ENCODE results near the gene TMEM187.

DNA sequence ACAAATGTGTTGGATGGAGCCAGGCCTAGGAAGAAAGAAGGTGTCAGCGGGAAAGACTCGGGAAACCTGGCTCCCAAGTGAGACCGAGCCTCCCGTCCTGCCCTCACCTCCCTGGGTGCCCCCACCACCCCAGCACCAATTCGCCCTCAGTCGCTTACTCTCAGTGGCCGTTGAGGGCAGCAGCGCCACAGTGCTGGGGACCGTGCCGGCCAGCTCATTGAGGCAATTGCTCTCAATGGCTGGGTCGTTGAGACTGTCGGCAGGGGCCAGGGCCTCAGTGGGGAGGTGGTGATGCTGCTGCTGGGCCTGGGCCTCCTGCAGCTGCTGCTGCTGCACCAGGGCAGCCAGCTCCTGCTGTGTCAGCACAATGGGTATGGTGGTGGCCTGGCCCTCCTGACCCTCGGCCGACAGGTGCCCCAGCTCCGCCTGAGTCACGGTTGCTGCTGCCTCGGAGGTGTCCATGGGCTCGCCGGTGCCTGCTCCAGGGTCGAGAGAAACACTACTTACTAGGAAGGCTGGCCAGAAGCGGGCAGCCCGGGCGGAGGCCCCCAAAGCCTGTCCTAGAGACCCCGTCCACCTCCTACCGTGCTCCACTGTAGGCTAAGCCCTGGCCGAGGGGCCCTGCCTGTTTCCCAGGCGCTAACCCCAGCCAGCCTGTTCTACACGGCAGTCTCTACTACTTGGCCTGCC is 20.7 kb upstream of the TMEM187 start:
- TF ChIP-seq CHD1 (IDR thresholded peaks at IDR 0.05; ENCODE audit: low read depth, low read length) = no peak
- no peak for TF ChIP-seq SUZ12 (IDR thresholded peaks at IDR 0.05; ENCODE audit: unreplicated experiment)
- TF ChIP-seq EED (IDR thresholded peaks at IDR 0.05; ENCODE audit: low read depth) = no peak
- TF ChIP-seq ZNF384 (IDR thresholded peaks at IDR 0.05; ENCODE audit: borderline replicate concordance, low read depth, low read length) = no peak

All from GM12878 (cell line).